Measurements from ENCODE around the gene TBXA2R. TPM values are rescaled to one million over a fixed set of nuclear protein-coding genes. Genes with fewer than 3 reads are reported as not detected.
A peak's percentile ranks its signal among the peaks of the same experiment; 100 is the strongest.

The TBXA2R gene
- total and polyA plus RNA-seq, 2 of the 4 experiments (the other 2 are of a cell fraction): 0.36 to 2.3 TPM

GRCh38 chr19:3618144-3618810, 11.6 kb upstream of the TBXA2R start (continued):
- TF ChIP-seq MAFK (IDR thresholded peaks at IDR 0.05; ENCODE audit: low read depth, low read length): peak; percentile 73

DNA sequence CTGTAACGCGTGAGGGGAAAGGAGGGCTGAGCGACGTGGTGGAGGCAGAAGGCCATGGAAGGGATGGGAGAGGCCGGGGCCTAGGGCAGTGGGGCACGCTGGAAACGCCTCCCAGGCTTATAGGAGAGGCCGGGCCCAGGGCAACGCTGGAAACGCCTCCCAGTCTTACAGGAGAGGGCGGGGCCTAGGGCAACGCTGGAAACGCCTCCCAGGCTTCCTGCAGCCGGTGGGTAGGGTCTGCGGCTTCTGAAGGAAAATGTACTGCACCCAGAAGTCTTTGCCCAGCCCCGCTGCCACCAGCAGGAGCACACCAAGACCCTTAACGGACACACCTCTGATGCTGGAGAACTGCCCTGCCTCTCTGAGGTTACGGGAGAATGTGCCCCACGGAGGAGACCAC, 10.8 kb upstream of the TBXA2R start:
- Histone ChIP-seq H4K5ac (ENCODE audit: low read depth, low read length) (no peak overlapping the region), H3K18ac (ENCODE audit: low read depth, low read length) (no peak overlapping the region), H3K36me3 (ENCODE audit: control insufficient read depth, insufficient read depth, low read length) (peaks cover 31% of the 10 kb centered on the region), H3K27me3 (ENCODE audit: control insufficient read depth, insufficient read depth, low read length) (no peaks in the 10 kb centered on the region), H4K20me1 (ENCODE audit: insufficient read depth, low read length) (peaks cover 7% of the 10 kb centered on the region; the same call in 1 of the 2 replicates), H3K9me1 (ENCODE audit: insufficient read depth, low read length) (no peaks in the 10 kb centered on the region), H3K4me3 (ENCODE audit: insufficient read depth, low read depth, low read length) (no peak overlapping the region), H3K9me3 (ENCODE audit: control insufficient read depth, insufficient read depth, low read length) (no peaks in the 10 kb centered on the region), H3K79me1 (ENCODE audit: low read depth in 1 of 2, low read length in 2 of 2) (peaks cover 3 to 13% of the 10 kb centered on the region in 2 experiments; a peak in 1 of 4 replicates), H3K14ac (replicated peaks; ENCODE audit: low read depth, low read length) (no peak overlapping the region), H2AFZ (replicated peaks; ENCODE audit: low read length, poor library complexity) (no peak overlapping the region), H3K23ac (ENCODE audit: low read depth, low read length) (no peak overlapping the region), H4K8ac (ENCODE audit: low read depth in 2 of 2, low read length in 2 of 2) (no peak overlapping the region), H3K4me2 (ENCODE audit: low read depth, low read length) (no peak overlapping the region), H2AK5ac (ENCODE audit: low read depth, low read length) (no peak overlapping the region), H3K9ac (ENCODE audit: low read depth, low read length) (no peak overlapping the region), H2AK9ac (replicated peaks; ENCODE audit: low read depth, low read length, poor library complexity) (no peak overlapping the region), H2BK20ac (ENCODE audit: low read depth, low read length) (no peak overlapping the region), H4K91ac (ENCODE audit: insufficient read depth, low read depth, low read length) (no peak overlapping the region), H2BK15ac (ENCODE audit: low read depth, low read length) (no peak overlapping the region), H3K4me1 (ENCODE audit: control insufficient read depth, insufficient read depth, low read length) (peaks cover 3% of the 10 kb centered on the region; the same call in 1 of the 2 replicates), H3K27ac (ENCODE audit: insufficient read depth, low read length) (no peak overlapping the region), H2BK120ac (ENCODE audit: low read depth, low read length) (no peak overlapping the region), H2BK5ac (ENCODE audit: low read depth, low read length, poor library complexity, severe bottlenecking) (no peak overlapping the region), H3K4ac (ENCODE audit: low read depth, low read length) (no peak overlapping the region), H3K56ac (ENCODE audit: extremely low read depth, insufficient read depth, low read length) (no peak overlapping the region)
- intact Hi-C loops (cut with micrococcal nuclease) (loop anchor here (10.0 kb wide), 1 partner anchor 293 kb away; no protein-coding TSS in a partner anchor), in situ Hi-C loops (cut with MboI; ENCODE audit: low sequenced_read_pairs) (loop anchor here (25.0 kb wide), 1 partner anchor 305 kb away; no protein-coding TSS in a partner anchor), dilution Hi-C loops (cut with HindIII; ENCODE audit: low sequenced_read_pairs, unreplicated experiment) (no loop called here)
- POLR2A ChIA-PET (ENCODE audit: unreplicated experiment): no interaction called here
- 81% methylated on average over 15 of the region's 19 CpGs; no CpG with 5 or more reads in 1 of the 2 experiments for WGBS, 2 experiments (ENCODE audit: extremely low coverage in 2 of 2, insufficient read length in 1 of 2)
- BruUV-seq (replicated peaks): no TSS peak
- ATAC-seq (ENCODE audit: low read depth) (no peak), DNase-seq (no peak)
- TF ChIP-seq MAZ (IDR thresholded peaks at IDR 0.05; ENCODE audit: borderline replicate concordance, low read depth, low read length) (no peak), RCOR1 (IDR thresholded peaks at IDR 0.05; ENCODE audit: insufficient replicate concordance, low read length) (no peak), POLR2A (IDR thresholded peaks at IDR 0.05; ENCODE audit: low read depth, low read length) (no peak), RFX5 (IDR thresholded peaks at IDR 0.05; ENCODE audit: low read depth, low read length) (no peak), BHLHE40 (IDR thresholded peaks at IDR 0.05; ENCODE audit: low read depth, low read length) (no peak), NFE2L2 (IDR thresholded peaks at IDR 0.05; ENCODE audit: low read depth, low read length) (no peak), SMC3 (IDR thresholded peaks at IDR 0.05; ENCODE audit: low read depth, low read length) (no peak), MXI1 (IDR thresholded peaks at IDR 0.05; ENCODE audit: borderline replicate concordance, low read depth, low read length) (no peak), RAD21 (IDR thresholded peaks at IDR 0.05; ENCODE audit: low read length) (no peak)
- TF ChIP-seq, protein P1, sequence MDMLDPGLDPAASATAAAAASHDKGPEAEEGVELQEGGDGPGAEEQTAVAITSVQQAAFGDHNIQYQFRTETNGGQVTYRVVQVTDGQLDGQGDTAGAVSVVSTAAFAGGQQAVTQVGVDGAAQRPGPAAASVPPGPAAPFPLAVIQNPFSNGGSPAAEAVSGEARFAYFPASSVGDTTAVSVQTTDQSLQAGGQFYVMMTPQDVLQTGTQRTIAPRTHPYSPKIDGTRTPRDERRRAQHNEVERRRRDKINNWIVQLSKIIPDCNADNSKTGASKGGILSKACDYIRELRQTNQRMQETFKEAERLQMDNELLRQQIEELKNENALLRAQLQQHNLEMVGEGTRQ (IDR thresholded peaks at IDR 0.05; ENCODE audit: low read depth, low read length): no peak
- TF ChIP-seq, protein P2, sequence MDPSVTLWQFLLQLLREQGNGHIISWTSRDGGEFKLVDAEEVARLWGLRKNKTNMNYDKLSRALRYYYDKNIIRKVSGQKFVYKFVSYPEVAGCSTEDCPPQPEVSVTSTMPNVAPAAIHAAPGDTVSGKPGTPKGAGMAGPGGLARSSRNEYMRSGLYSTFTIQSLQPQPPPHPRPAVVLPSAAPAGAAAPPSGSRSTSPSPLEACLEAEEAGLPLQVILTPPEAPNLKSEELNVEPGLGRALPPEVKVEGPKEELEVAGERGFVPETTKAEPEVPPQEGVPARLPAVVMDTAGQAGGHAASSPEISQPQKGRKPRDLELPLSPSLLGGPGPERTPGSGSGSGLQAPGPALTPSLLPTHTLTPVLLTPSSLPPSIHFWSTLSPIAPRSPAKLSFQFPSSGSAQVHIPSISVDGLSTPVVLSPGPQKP (IDR thresholded peaks at IDR 0.05; ENCODE audit: borderline replicate concordance, low read depth, low read length): no peak
- CTCF ChIA-PET: no interaction called here
